NCI-H510A treated with DMSO at 0.1 percent for 48 hours (cell line): Measurements from ENCODE around the gene NKG7.

Source experiments
- DNase-seq: peaks from one replicate; lab custom pipeline; 2025; lab: John Stamatoyannopoulos, UW

The NKG7 gene

DNA sequence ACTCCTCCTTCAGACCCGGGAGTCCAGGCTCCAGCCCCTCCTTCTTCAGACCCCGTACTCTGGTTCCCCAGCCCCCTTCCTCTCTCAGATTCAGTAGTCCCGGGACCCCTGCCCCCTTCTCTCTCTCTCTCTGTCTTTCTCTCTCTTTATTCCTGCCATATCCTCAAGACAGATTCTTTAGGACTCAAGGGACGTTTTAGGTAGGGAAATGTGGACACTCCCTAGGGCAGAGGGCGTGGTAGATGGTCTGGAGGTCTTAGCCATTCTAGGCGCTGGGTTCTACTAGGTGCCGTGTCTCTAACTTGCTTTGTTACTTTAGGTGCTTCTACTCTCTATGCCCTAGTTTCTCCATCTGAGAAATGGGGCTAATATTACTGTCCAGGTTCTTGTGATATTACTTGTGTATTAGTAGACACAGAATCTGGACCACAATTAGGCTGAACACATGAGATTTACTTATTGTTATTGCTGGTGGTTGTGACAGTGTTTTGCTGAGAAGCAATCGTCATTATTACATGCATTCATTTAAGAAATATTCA, 18.7 kb upstream of the NKG7 start:
- no peak for DNase-seq

DNA sequence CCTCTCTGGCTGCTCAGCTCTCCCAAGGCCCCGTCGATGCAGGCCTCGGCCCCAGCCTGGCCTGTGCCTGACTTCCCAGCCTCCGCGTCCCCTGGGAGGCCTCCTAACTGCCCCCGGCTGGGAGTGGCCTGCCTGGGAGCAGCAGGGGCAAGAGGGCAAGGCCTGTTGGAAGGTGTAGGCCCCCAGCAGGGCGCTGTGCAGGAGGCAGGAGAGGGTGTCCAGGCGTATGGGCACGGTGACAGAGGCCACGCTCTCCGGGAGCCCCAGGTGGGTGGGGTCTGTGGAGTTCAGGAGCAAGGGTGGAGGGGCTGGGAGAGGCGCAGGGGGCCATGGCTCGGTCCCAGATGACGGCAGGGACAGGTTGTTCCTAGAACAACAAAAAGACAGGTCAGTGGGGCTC, 16.7 kb upstream of the NKG7 start:
- DNase-seq, result no peak

DNA sequence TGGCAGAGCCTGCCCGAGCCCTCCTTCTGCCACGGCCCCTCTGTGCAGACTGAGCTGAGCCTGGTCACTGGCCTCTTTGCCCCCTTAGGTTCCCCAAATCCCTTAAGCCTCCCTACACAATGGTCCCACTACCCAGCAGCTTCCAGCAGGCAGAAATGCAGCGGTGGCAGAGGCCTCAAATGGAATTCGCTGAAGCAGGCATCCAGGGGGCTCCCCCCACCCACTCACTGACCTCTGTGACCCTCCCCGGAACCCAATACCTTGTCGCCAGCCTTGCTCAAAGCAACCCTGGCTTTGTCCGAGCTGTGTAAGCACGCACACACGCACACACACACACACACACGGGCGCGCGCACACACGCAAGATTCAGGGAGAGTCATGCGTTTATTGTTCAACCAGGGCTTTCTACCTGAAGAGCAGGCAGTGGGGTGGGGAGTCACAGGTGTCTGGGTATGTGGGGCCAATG, 15.5 kb upstream of the NKG7 start, which contains the start of gene LIM2:
Gene LIM2 (minus strand): TSS at position 51 of the 466 bp plus-strand sequence. CDS start 531 bp downstream, outside the sequence.
- no peak for DNase-seq

DNA sequence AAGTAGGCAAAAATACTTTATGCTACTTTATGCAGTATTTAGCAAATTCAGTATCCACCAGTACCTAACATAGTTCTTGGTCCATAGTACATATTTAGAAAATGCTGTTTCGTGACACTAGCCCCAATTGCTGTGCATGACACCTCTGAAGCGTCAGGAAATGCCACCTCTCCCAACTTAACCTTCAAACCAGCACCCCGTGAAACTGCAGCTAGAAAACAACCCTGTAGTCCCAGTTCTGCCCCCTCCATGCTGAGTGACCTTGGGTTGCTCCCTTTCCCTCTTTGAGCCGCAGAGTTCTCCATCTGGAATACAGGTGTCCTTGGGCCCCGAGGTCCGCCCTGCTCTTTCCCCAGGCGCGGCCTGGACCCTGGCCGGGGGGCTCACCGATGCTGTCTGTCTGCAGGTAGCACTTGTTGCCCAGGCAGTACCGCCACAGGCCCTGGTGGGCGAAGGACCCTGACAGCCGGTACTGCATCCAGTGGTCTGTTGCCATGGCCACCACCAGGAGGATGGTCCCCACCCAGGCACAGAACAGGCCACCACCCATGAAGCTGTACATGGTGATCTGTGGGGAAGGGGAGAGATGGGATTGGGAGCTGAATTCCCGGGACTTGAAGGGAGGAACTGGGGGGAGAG, 14.5 kb upstream of the NKG7 start:
- no peak for DNase-seq

DNA sequence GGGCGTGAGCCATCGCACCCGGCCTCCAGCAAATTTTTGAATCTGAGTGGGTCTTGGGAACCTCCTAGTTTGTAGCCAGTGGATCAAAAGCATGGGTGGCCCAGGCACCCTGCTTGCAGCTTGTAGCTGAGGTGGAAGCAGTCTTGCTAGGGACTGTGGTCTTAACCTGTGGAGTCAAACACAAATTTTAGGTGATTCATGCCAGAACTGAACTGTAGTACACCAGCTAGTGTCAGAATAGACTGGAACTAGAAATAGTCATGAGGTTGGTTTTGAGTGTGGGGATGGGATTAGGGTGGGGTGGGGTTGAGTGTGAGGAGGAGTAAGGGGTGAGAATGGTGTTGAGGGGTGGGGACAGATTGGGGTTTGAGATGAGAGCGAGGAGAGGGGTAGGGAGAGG, 9.6 kb upstream of the NKG7 start:
- no peak for DNase-seq

DNA sequence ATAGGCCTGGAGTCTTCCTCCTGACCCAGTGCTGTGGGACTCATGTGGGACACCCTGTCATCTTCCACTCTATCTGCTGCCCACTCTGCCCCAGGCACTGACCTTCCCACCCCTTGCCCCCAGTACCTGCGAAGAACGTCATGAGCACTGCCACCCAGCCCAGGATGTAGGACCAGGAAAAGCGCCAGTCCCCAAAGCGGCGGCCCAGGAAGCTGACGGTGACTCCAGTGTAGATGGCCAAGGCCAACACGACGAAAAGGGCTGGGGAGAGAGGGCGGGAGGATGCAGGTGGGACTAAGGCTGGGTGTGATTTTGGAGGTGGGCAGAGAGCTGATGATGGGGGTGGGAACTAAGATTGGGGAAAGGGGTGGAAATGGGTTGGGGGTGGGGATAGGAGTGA, 7.9 kb upstream of the NKG7 start:
- no peak for DNase-seq

DNA sequence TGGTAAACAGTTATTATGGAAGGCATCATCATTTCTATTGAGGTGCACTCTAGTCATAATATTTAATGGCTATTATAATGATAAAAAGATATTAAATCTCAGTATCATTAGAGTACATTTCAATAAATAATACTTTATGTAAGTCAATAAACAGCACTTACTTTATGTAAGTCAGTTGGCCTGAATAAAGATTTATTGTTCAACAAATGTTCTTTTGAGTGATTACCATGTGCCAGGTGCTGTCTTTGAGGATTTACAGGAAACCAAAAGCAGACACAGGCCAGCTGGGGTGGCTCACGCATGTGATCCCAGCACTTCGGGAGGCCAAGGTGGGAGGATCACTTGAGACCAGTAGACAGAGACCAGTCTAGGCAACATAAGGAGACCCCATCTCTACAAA, 5.0 kb upstream of the NKG7 start:
- no peak for DNase-seq

DNA sequence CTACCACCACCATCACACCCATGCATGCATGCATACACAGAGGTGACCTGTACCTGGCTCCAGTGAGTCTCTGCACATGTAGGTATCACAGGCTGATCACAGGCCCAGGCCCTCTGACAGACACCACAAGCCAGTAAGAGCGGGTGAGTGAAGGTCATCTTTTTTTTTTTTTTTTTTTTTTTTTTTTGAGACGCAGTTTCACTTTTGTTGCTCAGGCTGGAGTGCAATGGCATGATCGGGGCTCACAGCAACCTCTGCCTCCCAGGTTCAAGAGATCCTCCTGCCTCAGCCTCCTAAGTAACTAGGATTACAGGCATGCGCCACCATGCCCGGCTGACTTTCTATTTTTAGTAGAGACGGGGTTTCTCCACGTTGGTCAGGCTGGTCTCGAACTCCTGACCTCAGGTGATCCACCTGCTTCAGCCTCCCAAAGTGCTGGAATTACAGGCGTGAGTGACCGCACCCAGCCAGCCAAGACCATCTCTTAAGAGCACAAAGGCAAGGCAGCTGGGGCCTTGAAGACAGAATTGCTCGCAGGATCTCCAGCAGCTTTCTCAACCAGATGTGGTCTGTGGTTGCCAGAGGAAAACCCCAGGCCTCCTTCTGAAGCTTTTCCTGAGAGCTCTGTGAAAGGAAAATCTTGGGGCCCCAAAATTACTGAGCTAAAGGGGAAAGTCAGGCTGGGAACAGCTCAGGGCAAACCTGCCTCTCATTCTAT, 3.2 kb upstream of the NKG7 start:
- no peak for DNase-seq

DNA sequence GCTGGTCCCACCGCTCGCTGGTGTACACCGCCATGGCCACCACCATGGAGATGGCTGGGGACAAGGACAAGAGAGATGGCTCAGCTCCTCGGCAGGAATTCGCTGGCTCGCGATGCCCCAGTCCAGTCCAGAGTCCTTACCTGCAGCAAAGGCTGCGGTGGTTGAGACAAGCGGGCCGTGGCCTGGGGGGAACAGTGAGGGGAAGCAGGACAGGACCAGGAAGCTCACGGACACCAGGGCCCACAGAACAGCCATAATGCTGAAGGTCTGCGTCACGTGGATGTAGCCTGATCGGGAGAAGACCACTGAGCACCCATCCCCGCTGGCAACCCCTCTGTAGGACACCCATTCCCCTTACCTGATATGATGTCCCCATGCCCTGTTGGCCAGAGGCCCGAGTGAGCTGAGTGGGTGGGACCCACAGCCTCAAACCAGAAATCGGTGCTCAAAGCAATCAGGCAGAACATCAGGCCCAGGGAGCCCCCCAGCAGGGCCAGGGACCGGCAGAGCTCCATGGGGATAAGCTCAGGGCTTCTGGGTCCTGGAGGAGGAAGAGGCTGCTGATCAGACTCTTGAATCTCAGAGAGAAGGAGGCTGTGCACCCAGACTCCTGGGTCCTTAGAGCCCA, 319 bp downstream of the NKG7 start:
- DNase-seq, result no peak

DNA sequence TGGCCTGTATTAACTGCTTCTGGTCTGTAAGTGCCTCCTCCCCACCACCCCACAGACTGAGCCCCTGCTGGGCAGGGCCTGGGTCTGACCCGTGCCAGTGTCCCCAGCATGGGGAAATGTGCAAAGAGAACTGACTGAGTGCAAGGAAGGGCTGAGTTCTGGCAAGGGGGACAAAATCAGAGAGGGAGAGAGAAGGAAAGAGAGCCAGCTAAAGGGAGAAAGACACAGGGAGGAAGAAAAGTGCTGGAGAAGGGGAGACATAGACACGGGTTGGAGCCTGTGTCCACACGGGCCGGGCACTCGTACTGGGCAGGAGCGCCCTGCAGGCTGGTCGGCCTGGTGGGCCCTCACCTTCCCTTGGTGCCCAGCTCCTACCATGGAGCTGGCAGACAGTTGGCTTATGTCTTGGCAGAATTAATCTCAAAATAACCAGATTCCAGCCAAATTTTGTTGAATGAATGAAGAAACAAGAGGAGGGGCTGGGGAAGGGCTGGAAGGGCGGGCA, 1.2 kb downstream of the NKG7 start:
- DNase-seq, result no peak

DNA sequence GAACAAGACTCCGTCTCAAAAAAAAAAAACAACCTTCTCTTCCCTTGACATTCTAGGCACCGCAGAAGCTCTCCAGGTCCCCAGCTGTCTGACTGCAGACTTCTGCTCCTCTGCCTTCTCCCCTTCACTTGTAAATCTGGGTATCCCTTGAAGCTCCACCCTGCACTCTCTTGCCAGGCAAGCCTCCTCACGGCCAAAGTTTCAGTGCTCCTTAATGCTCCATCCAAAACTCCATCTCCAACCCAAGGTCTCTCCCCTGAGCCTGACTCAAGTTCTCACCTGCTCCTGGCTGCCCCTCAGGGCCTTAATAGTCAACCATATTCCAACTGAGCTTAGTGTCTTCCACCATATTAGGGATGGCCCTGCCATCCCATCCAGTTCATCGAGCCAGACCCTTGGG, 2.2 kb downstream of the NKG7 start:
- no peak for DNase-seq

DNA sequence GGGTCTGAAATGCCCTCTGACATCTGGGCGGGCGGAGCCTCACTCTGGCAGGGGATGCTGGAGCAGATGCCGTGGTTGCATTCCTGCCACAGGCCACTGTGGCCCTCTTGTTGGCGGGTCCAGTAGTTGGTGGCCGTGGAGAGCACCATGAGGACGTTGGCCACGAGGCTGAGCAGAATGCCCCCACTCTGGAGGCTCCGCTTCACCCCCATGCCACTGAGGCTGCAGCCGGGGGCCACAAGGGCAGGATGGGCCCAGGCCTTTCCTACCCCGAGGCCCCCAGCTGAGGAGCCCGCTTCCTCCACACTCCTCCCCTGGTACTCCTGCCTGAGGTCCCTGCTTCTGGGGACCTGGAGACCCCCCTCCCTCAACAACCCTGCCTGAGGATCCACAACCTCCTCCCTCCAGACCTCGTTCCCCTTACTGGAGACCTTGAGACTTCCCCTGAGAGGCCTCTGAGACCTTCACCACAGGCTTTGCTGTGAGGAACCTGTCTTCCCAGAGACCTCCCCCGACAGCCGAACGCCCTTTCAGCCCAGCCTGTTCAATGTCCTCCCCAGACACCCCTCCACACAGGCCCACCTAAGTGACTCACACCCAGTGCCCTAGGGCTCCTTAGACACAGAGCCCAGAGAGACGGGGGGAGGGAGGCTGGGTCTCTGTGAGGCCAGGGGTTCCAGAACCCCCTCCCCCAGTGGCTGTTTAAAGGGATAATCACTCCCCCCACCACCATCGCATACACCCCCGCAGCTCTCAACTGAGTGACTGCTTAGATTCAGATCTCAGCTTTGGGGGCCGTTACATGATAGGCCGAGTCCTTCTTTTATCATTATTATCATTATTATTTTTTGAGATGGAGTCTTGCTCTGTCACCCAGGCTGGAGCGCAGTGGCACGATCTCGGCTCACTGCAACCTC, 3.8 kb downstream of the NKG7 start, which contains the start of gene CLDND2:
Gene CLDND2 (minus strand): TSS at position 638 of the 917 bp plus-strand sequence. CDS start 426 bp downstream, at position 212.
- no peak for DNase-seq

DNA sequence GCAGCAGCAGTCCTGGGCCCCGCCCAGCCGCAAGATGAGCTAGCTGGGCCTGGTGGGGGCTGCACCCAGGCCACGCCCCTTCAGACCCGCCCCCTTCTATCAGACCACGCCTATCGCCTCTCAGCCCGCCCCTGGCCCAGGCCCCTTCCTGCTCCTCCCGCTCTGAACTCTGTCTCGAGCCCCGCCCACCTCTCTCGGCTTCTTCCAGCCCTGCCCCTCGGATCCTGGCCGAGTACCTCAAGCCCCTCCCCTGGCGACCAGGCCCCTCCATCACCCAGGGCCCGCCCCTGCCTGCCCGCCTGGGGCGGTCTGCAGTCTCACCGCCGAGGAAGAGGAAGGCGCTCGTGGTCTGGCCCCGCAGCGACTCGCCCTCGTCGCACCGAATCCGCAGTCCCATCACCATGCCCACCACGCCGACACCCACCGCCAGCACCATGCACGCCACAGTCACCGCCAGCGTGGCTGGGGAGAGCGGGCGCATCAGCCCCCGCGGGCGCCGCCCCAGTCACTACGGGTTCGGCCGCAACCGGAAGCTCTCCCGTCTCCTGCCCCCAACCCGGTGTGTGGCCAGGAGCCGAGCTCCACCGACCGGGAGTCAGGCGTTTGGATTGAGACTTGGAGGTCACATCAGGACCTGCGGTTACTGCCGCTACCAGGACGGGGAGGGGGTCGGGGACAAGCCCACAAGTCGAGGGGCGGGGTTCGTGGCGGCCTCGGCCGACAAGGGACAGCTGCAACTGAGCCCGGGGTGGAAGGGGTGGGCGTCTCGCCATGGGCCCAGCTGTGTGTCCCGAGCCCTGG, 4.7 kb downstream of the NKG7 start:
- no peak for DNase-seq

DNA sequence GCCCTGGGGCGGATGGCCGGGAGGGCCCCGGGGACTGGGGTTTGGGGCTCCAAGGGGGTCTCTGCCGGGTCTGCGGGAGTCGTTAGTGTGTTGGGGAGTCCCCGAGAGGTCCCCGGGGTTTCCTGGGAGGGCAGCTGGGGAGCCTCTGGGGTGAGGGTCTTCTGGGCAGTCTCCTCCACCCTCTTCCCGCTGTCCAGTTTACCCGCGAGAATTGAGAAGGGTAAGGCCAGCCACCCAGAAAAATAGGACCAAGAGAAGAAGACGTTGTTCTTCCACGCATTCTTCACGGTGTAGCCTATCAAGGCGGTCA, 5.2 kb downstream of the NKG7 start:
- no peak for DNase-seq

DNA sequence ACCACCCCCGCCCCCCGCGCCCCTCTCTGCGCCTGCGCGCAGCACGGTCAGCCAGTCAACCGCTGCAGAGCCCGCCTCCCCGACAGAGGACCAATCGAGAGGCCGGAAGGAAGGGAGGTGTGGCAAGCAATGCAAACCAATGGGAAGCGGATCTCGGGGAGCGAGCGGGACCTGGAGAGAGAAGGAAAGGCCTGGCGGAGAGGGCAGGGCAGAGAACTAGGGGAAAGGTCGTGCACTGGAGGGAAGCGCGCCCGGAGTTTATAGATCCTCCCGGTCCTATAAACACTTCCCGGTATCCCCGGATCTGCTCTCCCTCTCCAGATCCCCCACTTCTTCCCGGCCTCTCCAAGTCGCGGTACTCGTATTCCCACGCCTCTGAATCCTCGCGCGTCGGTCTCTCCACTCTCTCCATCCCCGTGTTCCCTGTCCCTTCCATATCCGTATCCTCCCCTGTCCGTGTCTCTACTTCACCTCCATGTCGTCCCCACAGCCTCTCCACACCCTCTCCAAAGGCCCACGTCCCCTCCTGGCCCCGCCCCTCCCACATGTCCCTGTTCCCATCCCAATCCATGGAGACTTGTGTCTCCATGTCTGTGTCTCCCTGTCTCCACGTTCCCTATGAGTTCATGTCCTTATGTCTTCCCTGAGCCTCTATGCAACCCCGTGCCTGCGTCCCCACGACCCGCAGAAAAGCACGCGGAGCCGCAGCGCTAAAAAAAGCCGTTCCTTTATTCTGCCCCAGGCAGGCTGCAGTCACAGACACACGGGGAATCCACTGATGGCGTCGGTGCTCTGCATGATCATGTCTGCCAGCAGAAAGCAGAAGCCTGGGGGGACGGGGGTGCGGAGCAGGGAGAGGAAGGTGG, 5.8 kb downstream of the NKG7 start:
- no peak for DNase-seq

DNA sequence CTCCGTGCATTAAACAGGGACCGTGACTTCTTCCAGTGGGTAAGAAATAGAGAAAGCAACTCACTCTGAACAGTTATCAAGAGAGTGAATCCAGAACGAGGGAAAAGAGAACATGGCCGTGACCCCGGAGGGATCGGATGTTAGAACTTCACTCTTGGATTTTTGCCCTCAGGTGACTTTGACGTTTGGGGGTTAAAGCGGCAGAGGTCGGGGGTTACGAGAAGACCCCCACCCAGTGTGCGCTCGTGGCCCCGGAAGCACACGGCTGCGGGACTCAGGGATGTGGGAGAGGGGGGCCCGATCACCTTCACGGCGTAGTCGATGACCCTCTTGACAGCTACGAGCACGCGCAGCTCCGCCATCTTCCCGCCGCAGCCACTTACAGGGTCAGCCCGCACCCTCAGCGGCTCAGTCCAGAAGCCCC, 6.5 kb downstream of the NKG7 start, which contains the start of gene ETFB:
Gene ETFB (minus strand): TSS at position 424 of the 424 bp plus-strand sequence. CDS start 62 bp downstream, at position 362.
- DNase-seq, result no peak

DNA sequence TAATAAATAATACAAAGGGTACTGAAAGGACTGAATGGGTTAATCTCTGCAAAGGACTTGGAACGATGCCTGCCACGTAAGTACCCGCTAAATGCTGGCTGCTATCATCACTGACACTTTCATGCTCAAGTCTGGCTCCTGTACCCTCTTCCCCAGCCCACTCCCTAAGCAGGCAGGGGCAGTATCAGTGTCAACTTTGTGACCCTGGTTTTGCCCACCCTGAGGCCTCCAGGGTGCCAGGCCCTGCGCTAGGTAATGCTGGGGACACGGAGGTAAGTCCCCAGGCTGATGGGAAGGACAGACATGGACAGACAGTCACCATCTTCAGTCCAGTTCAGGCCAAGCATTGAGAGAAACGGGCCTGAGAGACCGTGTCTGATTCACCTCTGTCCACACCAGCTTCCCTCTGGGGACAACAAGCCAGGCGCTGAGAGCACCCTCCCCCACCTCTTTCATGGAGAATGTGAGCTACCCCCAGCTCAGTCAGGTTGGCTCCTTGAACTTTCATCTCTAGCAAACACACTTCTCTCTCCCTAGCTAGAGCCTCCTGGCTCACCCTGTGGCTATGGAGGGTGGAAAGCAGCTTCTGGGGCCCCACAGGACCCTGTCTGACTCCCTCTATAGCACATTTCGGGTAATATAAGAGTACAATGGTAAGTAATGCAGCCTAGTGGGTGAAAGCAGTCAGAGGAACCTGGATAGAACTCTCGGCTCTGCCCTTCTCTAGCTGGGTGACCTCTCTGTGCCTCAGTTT, 7.1 kb downstream of the NKG7 start:
- DNase-seq, result no peak

DNA sequence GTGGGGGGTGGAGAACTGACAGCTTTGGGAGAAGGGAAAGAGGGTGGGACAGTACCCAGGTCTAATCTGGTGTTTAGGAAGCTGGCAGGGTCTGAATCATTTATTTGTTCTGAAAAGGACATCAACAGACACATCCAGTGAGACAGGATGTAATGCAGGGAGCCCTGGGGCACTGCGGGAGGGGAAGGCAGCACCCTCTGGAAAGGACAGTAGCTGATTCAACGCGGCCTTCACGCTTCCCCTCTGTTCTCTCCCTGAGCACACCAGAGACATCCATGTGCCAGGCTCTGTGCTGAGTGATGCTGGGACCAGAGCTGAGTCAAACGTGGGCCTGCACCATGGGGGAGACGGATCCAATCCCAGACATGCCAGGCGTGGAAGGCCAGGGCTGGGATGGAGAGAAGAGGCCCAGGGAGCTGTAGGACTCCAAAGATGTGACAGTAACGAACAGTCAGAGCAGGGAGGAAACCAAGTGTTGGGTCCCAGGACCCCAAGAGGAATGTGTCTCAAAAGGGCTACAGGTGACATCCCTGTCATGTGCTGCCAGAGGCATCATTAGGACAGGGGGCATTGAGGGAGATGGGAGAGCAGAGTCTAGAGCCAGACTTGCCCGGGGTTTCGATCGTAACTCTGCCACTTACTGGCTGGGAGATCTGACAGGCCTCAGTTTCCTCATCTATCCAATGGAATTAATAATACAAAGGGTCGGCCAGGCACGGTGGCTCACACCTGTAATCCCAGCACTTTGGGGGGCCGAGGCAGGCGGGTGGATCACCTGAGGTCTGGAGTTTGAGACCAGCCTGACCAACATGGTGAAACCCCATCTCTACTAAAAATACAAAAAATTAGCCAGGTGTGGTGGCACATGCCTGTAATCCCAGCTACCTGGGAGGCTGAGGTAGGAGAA, 8.0 kb downstream of the NKG7 start:
- no peak for DNase-seq
